GM12878 (cell line): ENCODE measurements around the gene ITPRIP. TPM values are rescaled to one million over a fixed set of nuclear protein-coding genes. Genes with fewer than 3 reads are reported as not detected.
A peak's percentile ranks its signal among the peaks of the same experiment; 100 is the strongest.

Source experiments
- BACH1 ChIP-seq: fragments of 450-650 bp; IDR thresholded peaks from 2 replicates; pipeline ENCODE4 v1.6.1; 2017; ENCODE audit warnings: mild to moderate bottlenecking, borderline replicate concordance
- BHLHE40 ChIP-seq, 2 experiments: fragments of 450-650 bp in 1 of 2; IDR thresholded peaks; 2 replicates each; pipeline ENCODE4 v1.6.1; 2011 to 2017; ENCODE audit warnings: low read depth in 2 of 2, borderline replicate concordance in 1 of 2, improper control_type of control experiment in 1 of 2, low read length in 1 of 2, mild to moderate bottlenecking in 1 of 2
- CTCF ChIP-seq, 3 experiments: IDR thresholded peaks in 2 of 3; conservative IDR thresholded peaks in 1 of 3; 2 replicates each; pipeline ENCODE4 v1.5.1; 2011; ENCODE audit warnings: low read depth in 3 of 3, low read length in 3 of 3, mild to moderate bottlenecking in 3 of 3, control low read depth in 2 of 3, moderate library complexity in 2 of 3, inconsistent platforms in 1 of 3, mixed read lengths in 1 of 3; ENCODE audit not compliant: control insufficient read depth in 2 of 3, insufficient read depth in 1 of 3; ENCODE audit errors: extremely low read depth in 1 of 3
- CUX1 ChIP-seq: IDR thresholded peaks from 2 replicates; pipeline ENCODE4 v1.6.1; 2012; ENCODE audit warnings: improper control_type of control experiment, low read depth, low read length; ENCODE audit not compliant: insufficient replicate concordance
- E2F4 ChIP-seq: IDR thresholded peaks from 2 replicates; pipeline ENCODE4 v1.6.1; 2012; ENCODE audit warnings: low read depth, low read length, improper control_type of control experiment
- EED ChIP-seq: sonication (generic); IDR thresholded peaks from 2 replicates; pipeline ENCODE4 v1.6.1; 2016; ENCODE audit warnings: antibody characterized with exemption, low read depth
- ELK1 ChIP-seq: IDR thresholded peaks from 2 replicates; pipeline ENCODE4 v1.6.1; 2012; ENCODE audit warnings: low read depth, low read length, improper control_type of control experiment
- MXI1 ChIP-seq: fragments of 150-350 bp; IDR thresholded peaks from 2 replicates; pipeline ENCODE4 v1.6.1; 2011; ENCODE audit warnings: low read depth, mild to moderate bottlenecking, inconsistent platforms, low read length, improper control_type of control experiment
- MYC ChIP-seq: IDR thresholded peaks from 2 replicates; pipeline ENCODE4 v1.6.1; 2011; ENCODE audit warnings: mild to moderate bottlenecking, low read length, moderate library complexity, inconsistent platforms; ENCODE audit not compliant: insufficient read depth, insufficient replicate concordance, insufficient read length, severe bottlenecking
- PAX8 ChIP-seq: fragments of 450-650 bp; IDR thresholded peaks from 2 replicates; pipeline ENCODE4 v1.6.1; 2017; ENCODE audit warnings: mild to moderate bottlenecking, moderate library complexity
- SIX5 ChIP-seq: IDR thresholded peaks from 2 replicates; pipeline ENCODE4 v1.6.1; 2011; ENCODE audit warnings: mild to moderate bottlenecking, low read depth, low read length, moderate library complexity; ENCODE audit not compliant: severe bottlenecking
- SREBF1 ChIP-seq: IDR thresholded peaks from 2 replicates; pipeline ENCODE4 v1.6.1; 2012; ENCODE audit warnings: mild to moderate bottlenecking, low read length
- WRNIP1 ChIP-seq: IDR thresholded peaks from 2 replicates; pipeline ENCODE4 v1.6.1; 2011; ENCODE audit warnings: low read depth, low read length, improper control_type of control experiment, borderline replicate concordance
- ZBTB33 ChIP-seq: fragments of 450-650 bp; IDR thresholded peaks from 2 replicates; pipeline ENCODE4 v1.6.1; 2017; ENCODE audit warnings: mild to moderate bottlenecking
- polyA plus RNA-seq, 11 experiments: library from polyadenylated mRNA; depleted of rRNA in 4 of 11; unstranded in 6 of 11; stranded (reverse) in 5 of 11; fragments of >200 nt; fragmentation: Nextera tagmentation in 4 of 11; fragmentation: Illumina TruSeq in 1 of 11; extraction: Ambion mirVana in 4 of 11; extraction: Trizol in 1 of 11; gene quantifications; 1 replicate in 1 of 11; 2 replicates in 10 of 11; pipeline versions ENCODE4 v1.2.1 to v1.2.3, GENCODE V29; 2011 to 2016; ENCODE audit warnings: inconsistent platforms in 2 of 11, missing spikeins in 2 of 11, low read depth in 1 of 11
- total RNA-seq, 4 experiments: library from RNA; depleted of rRNA in 3 of 4; stranded (reverse); fragments of >200 nt in 3 of 4; fragmentation: Illumina TruSeq in 1 of 4; extraction: Trizol in 1 of 4; gene quantifications; 2 replicates each; pipeline versions ENCODE4 v1.2.1 to v1.2.3, GENCODE V29; 2013 to 2021

Gene ITPRIP
- total and polyA plus RNA-seq, 10 of the 15 experiments (the other 5 are each of a cell fraction or from before 2014, with no cell fraction given) = 0.82 to 10.4 (median 5.9) TPM

- TF ChIP-seq E2F4 (no peak), MXI1 (peak; percentile 94), SREBF1 (no peak), CTCF (IDR thresholded peaks at IDR 0.05 in 2 of 3, conservative IDR thresholded peaks at IDR 0.05 in 1 of 3; ENCODE audit: control insufficient read depth in 2 of 3, extremely low read depth in 1 of 3, insufficient read depth in 1 of 3, low read depth in 3 of 3, low read length in 3 of 3) (peak; percentile 72 to 83 (median 77)), ZBTB33 (no peak), PAX8 (no peak), BACH1 (no peak), BHLHE40 (IDR thresholded peaks at IDR 0.05; ENCODE audit: borderline replicate concordance in 1 of 2, low read depth in 2 of 2, low read length in 1 of 2) (peak in 1 of 2 experiments; percentile 28; a peak in 2 of 4 replicates), ELK1 (no peak), SIX5 (no peak), MYC (no peak), WRNIP1 (no peak), CUX1 (no peak), EED (peak; percentile 47; the same call in 1 of the 2 replicates)
Observed at GRCh38 chr10:104353325-104354048, 15.2 kb upstream of the ITPRIP start, which contains the start of gene CFAP58 (continued).
